Mesenchymal stem cell (in vitro differentiated cells and primary cell): ENCODE results near the gene GBA2.

Experiments
- DNase-seq: peaks from one replicate; pipeline ENCODE4 v3.0.0-alpha.2; 2013
- H2AFZ ChIP-seq: one replicate; pipeline ENCODE4 v1.6.1; 2013; ENCODE audit warnings: low read depth, mild to moderate bottlenecking, control low read depth, inconsistent platforms, low read length, moderate library complexity
- H2AK5ac ChIP-seq: 2 replicates; pipeline ENCODE4 v1.6.1; 2013; ENCODE audit warnings: low read length, moderate library complexity, mild to moderate bottlenecking, inconsistent platforms; ENCODE audit not compliant: severe bottlenecking
- H2BK120ac ChIP-seq: one replicate; pipeline ENCODE4 v1.6.1; 2013; ENCODE audit warnings: low read depth, mild to moderate bottlenecking, inconsistent platforms, low read length, moderate library complexity
- H2BK12ac ChIP-seq, 2 experiments: one replicate each; pipeline ENCODE4 v1.6.1; 2013; ENCODE audit warnings: inconsistent platforms in 2 of 2, low read length in 2 of 2, mild to moderate bottlenecking in 2 of 2, moderate library complexity in 2 of 2, control low read depth in 1 of 2
- H2BK15ac ChIP-seq: one replicate; pipeline ENCODE4 v1.6.1; 2013; ENCODE audit warnings: mild to moderate bottlenecking, low read depth, inconsistent platforms; ENCODE audit not compliant: poor library complexity, severe bottlenecking
- H2BK5ac ChIP-seq: 2 replicates; pipeline ENCODE4 v1.6.1; 2013; ENCODE audit warnings: low read depth, mild to moderate bottlenecking, low read length, control low read depth, inconsistent platforms; ENCODE audit not compliant: poor library complexity, severe bottlenecking
- H3K14ac ChIP-seq, 2 experiments: one replicate each; pipeline ENCODE4 v1.6.1; 2013; ENCODE audit warnings: inconsistent platforms in 2 of 2, low read length in 2 of 2, control low read depth in 1 of 2, mild to moderate bottlenecking in 1 of 2, moderate library complexity in 1 of 2
- H3K18ac ChIP-seq, 2 experiments: one replicate each; pipeline ENCODE4 v1.6.1; 2013; ENCODE audit warnings: inconsistent platforms in 2 of 2, low read length in 2 of 2, control low read depth in 1 of 2, low read depth in 1 of 2, mild to moderate bottlenecking in 1 of 2
- H3K23ac ChIP-seq, 2 experiments: one replicate each; pipeline ENCODE4 v1.6.1; 2013; ENCODE audit warnings: inconsistent platforms in 2 of 2, low read length in 2 of 2, mild to moderate bottlenecking in 2 of 2, moderate library complexity in 2 of 2, control low read depth in 1 of 2
- H3K27ac ChIP-seq: 2 replicates; pipeline ENCODE4 v1.5.1; 2013; ENCODE audit warnings: mild to moderate bottlenecking, moderate library complexity, low read length, control low read depth, inconsistent platforms; ENCODE audit not compliant: poor library complexity, severe bottlenecking
- H3K27me3 ChIP-seq, 2 experiments: 2 replicates each; pipeline versions ENCODE4 v1.6.1 to v1.7.0; 2013; ENCODE audit warnings: low read length in 2 of 2, mild to moderate bottlenecking in 2 of 2, moderate library complexity in 2 of 2, control low read depth in 1 of 2, inconsistent platforms in 1 of 2; ENCODE audit not compliant: control insufficient read depth in 1 of 2, insufficient read depth in 1 of 2
- H3K36me3 ChIP-seq, 2 experiments: 2 replicates each; pipeline versions ENCODE4 v1.6.1 to v1.7.0; 2013; ENCODE audit warnings: low read length in 2 of 2, control low read depth in 1 of 2, inconsistent platforms in 1 of 2, low read depth in 1 of 2, mild to moderate bottlenecking in 1 of 2; ENCODE audit not compliant: insufficient read depth in 2 of 2, control insufficient read depth in 1 of 2
- H3K4ac ChIP-seq, 2 experiments: one replicate each; pipeline ENCODE4 v1.6.1; 2013; ENCODE audit warnings: inconsistent platforms in 2 of 2, low read length in 2 of 2, mild to moderate bottlenecking in 2 of 2, moderate library complexity in 2 of 2, control low read depth in 1 of 2, low read depth in 1 of 2
- H3K4me1 ChIP-seq: 2 replicates; pipeline ENCODE4 v1.6.1; 2013; ENCODE audit warnings: low read depth, low read length, control low read depth; ENCODE audit not compliant: control insufficient read depth, insufficient read depth
- H3K4me2 ChIP-seq: 2 replicates; pipeline ENCODE4 v1.6.1; 2013; ENCODE audit warnings: low read length, mild to moderate bottlenecking, inconsistent platforms; ENCODE audit not compliant: poor library complexity, severe bottlenecking
- H3K4me3 ChIP-seq, 2 experiments: 2 replicates each; pipeline versions ENCODE4 v1.5.1 to v1.7.0; 2013; ENCODE audit warnings: low read length in 2 of 2, mild to moderate bottlenecking in 2 of 2, control low read depth in 1 of 2, low read depth in 1 of 2; ENCODE audit not compliant: insufficient read depth in 1 of 2
- H3K79me1 ChIP-seq: replicated peaks from 2 replicates; pipeline ENCODE4 v1.6.1; 2013; ENCODE audit warnings: mild to moderate bottlenecking, control low read depth, low read length, inconsistent platforms; ENCODE audit not compliant: poor library complexity, severe bottlenecking
- H3K9ac ChIP-seq: 2 replicates; pipeline ENCODE4 v1.7.0; 2013; ENCODE audit warnings: mild to moderate bottlenecking, low read length, moderate library complexity
- H3K9me3 ChIP-seq: 2 replicates; pipeline ENCODE4 v1.7.0; 2013; ENCODE audit warnings: mild to moderate bottlenecking, low read length; ENCODE audit not compliant: control insufficient read depth
- H4K8ac ChIP-seq: one replicate; pipeline ENCODE4 v1.6.1; 2013; ENCODE audit warnings: inconsistent platforms, mild to moderate bottlenecking, low read length, moderate library complexity
- H4K91ac ChIP-seq: one replicate; pipeline ENCODE4 v1.6.1; 2013; ENCODE audit warnings: mild to moderate bottlenecking, low read length, inconsistent platforms
- WGBS: methylation state at CpG from one replicate; pipeline ENCODE4 v1.1.7; 2013; ENCODE audit warnings: mixed read lengths; 5-methylcytosine and 5-hydroxymethylcytosine counted together

Gene GBA2

GRCh38 chr9:35688558-35689541 is 60.2 kb downstream of the GBA2 start:
- H3K4me3 ChIP-seq, result peak overlapping the region; percentile 87
- H3K4ac ChIP-seq, result peak overlapping the region; percentile 88 to 98
- H2AFZ ChIP-seq, result no peak overlapping the region
- H3K27ac ChIP-seq, result peak overlapping the region; percentile 90
- peak; percentile 76 for DNase-seq
- H3K4me1 ChIP-seq, result peaks cover 41% of the 10 kb centered on the region
- H3K9me3 ChIP-seq, result no peaks in the 10 kb centered on the region
- H3K4me2 ChIP-seq, result peak overlapping the region; percentile 82
- peak overlapping the region; percentile 49 for H2AK5ac ChIP-seq
- H3K27me3 ChIP-seq, result no peaks in the 10 kb centered on the region
- H3K79me1 ChIP-seq, result peaks cover 5% of the 10 kb centered on the region
- H4K91ac ChIP-seq, result no peak overlapping the region
- no peak overlapping the region for H2BK5ac ChIP-seq
- H3K36me3 ChIP-seq, result peaks cover 42 to 45% of the 10 kb centered on the region in 2 experiments
- peak overlapping the region; percentile 84 to 96 for H3K18ac ChIP-seq
- peak overlapping the region; percentile 49 to 58 for H2BK12ac ChIP-seq
- H3K14ac ChIP-seq, result peak overlapping the region; percentile 48 to 98
- peak overlapping the region; percentile 95 for H4K8ac ChIP-seq
- no peak overlapping the region for H2BK15ac ChIP-seq
- H3K23ac ChIP-seq, result peak overlapping the region in 1 of 2 experiments; percentile 83
- H2BK120ac ChIP-seq, result peak overlapping the region; percentile 93
- peak overlapping the region; percentile 92 for H3K9ac ChIP-seq
- whole genome bisulfite sequencing, result 7% methylated on average over 10 of the region's 12 CpGs

- Histone ChIP-seq H3K4ac (peak overlapping the region in 1 of 2 experiments; percentile 34), H4K8ac (peak overlapping the region; percentile 61), H2BK120ac (no peak overlapping the region), H2BK15ac (no peak overlapping the region), H2BK12ac (peak overlapping the region in 1 of 2 experiments; percentile 58), H3K27ac (peak overlapping the region; percentile 41), H3K27me3 (no peaks in the 10 kb centered on the region), H3K18ac (peak overlapping the region in 1 of 2 experiments; percentile 84), H2AK5ac (no peak overlapping the region), H2BK5ac (no peak overlapping the region), H3K4me3 (peak overlapping the region; percentile 47 to 87), H3K23ac (peak overlapping the region in 1 of 2 experiments; percentile 35), H3K9ac (peak overlapping the region; percentile 92), H3K36me3 (peaks cover 49 to 53% of the 10 kb centered on the region in 2 experiments), H3K4me1 (peaks cover 41% of the 10 kb centered on the region), H2AFZ (no peak overlapping the region), H3K14ac (peak overlapping the region in 1 of 2 experiments; percentile 49), H3K79me1 (peaks cover 5% of the 10 kb centered on the region), H3K9me3 (no peaks in the 10 kb centered on the region), H3K4me2 (peak overlapping the region; percentile 82), H4K91ac (peak overlapping the region; percentile 45)
- no peak for DNase-seq
- WGBS, result 100% methylated on average over 1 of the region's 2 CpGs
Observed at GRCh38 chr9:35687972-35688557, 61.0 kb downstream of the GBA2 start.

DNA sequence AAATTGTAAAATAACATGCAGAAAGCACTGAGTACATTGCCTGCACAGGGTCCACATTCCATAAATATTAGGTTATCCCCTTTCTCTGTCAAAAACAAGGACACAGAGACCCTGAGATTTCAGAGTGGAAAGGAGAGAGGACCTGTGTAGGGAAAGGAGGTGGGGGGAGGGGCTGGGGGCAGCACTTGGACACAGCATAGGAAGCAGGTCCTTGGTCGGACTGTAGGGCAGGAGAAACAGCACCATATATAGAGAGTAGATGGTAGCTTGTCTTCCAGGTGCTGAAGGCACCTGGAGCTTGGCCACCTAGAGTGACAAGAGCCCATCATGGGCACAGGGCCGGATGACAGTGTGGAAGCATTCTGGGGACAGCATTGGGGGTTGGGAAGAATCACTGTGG is 61.7 kb downstream of the GBA2 start:
- Histone ChIP-seq H3K4ac (no peak overlapping the region), H3K9ac (peak overlapping the region; percentile 92), H2BK5ac (no peak overlapping the region), H4K91ac (no peak overlapping the region), H3K36me3 (peaks cover 56 to 60% of the 10 kb centered on the region in 2 experiments), H3K18ac (no peak overlapping the region), H3K9me3 (no peaks in the 10 kb centered on the region), H2AK5ac (no peak overlapping the region), H2BK120ac (no peak overlapping the region), H3K4me2 (peak overlapping the region; percentile 82), H3K14ac (no peak overlapping the region), H2AFZ (no peak overlapping the region), H2BK12ac (no peak overlapping the region), H3K4me3 (peak overlapping the region in 1 of 2 experiments; percentile 87), H3K23ac (no peak overlapping the region), H2BK15ac (peak overlapping the region; percentile 3), H3K4me1 (peaks cover 47% of the 10 kb centered on the region), H3K27ac (peak overlapping the region; percentile 4), H4K8ac (no peak overlapping the region), H3K27me3 (no peaks in the 10 kb centered on the region), H3K79me1 (peaks cover 5% of the 10 kb centered on the region)
- no peak for DNase-seq
- 75% methylated on average over 2 of the region's 2 CpGs for WGBS
